ENCODE measurements around the gene GADL1. TPM values are rescaled to one million over a fixed set of nuclear protein-coding genes. Genes with fewer than 3 reads are reported as not detected.

Gene GADL1
- total RNA-seq, 4 donors from 2014 or later = not detected

DNA sequence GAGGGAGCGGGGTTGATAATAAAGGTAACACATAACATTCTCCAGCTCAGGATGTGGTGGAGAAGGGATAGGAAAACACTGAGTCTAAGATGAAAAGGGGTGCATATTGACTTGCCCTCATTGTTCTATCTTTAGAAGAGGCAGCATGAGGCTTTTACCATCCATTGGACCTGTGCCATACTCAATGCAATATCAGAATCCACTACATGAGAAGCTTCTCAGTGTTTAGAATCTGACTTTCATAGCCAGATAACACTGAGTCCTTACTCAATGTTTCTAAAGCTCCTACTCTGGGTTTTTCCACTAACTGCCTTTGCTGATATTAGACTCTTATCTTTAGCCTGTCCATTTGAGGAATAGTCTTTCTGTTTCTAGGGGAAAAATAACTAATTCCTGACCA, 24.3 kb upstream of the GADL1 start:
- no peak for DNase-seq (ENCODE audit: low spot score in 2 of 2)
- Histone ChIP-seq H3K36me3 (no peaks in the 10 kb centered on the region), H3K9me3 (peaks cover 0 to 3% (median 0%) of the 10 kb centered on the region in 4 donors), H3K4me3 (no peak overlapping the region), H3K27ac (no peak overlapping the region), H3K27me3 (no peaks in the 10 kb centered on the region), H3K4me1 (no peaks in the 10 kb centered on the region)
- TF ChIP-seq EP300 (IDR thresholded peaks at IDR 0.05) = no peak
- 96 to 100% methylated on average over 1 of the region's 1 CpG for WGBS, 2 donors

DNA sequence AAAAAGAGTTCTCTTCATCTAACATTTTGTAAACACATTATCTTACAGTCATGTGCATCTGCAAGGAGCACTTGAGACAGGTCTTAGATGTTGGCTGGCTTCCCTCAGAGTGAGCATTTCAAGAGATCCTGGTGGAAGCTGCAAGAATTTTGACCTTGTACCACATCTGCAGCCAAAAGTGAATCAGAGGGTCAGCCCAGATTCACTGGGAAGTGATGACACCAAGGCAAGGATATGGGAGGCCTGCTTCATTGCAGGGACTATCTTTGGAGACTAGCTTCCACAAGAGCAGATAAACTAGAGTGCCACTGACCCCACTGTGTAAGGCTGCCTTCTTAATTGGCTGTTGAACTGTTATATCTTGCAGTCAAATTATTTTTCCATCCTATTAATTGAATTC, 21.3 kb upstream of the GADL1 start:
- TF ChIP-seq EP300 (IDR thresholded peaks at IDR 0.05) = no peak
- TF ChIP-seq, protein P1, sequence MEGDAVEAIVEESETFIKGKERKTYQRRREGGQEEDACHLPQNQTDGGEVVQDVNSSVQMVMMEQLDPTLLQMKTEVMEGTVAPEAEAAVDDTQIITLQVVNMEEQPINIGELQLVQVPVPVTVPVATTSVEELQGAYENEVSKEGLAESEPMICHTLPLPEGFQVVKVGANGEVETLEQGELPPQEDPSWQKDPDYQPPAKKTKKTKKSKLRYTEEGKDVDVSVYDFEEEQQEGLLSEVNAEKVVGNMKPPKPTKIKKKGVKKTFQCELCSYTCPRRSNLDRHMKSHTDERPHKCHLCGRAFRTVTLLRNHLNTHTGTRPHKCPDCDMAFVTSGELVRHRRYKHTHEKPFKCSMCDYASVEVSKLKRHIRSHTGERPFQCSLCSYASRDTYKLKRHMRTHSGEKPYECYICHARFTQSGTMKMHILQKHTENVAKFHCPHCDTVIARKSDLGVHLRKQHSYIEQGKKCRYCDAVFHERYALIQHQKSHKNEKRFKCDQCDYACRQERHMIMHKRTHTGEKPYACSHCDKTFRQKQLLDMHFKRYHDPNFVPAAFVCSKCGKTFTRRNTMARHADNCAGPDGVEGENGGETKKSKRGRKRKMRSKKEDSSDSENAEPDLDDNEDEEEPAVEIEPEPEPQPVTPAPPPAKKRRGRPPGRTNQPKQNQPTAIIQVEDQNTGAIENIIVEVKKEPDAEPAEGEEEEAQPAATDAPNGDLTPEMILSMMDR (IDR thresholded peaks at IDR 0.05) = no peak
- no peak for TF ChIP-seq POLR2A (IDR thresholded peaks at IDR 0.05)
- Histone ChIP-seq H3K27ac (no peak overlapping the region), H3K36me3 (no peaks in the 10 kb centered on the region), H3K9me3 (peaks cover 0 to under 1% (median 0%) of the 10 kb centered on the region in 4 donors), H3K4me3 (no peak overlapping the region), H3K27me3 (no peaks in the 10 kb centered on the region), H3K4me1 (no peaks in the 10 kb centered on the region)
- no peak for DNase-seq (ENCODE audit: low spot score in 2 of 2)

DNA sequence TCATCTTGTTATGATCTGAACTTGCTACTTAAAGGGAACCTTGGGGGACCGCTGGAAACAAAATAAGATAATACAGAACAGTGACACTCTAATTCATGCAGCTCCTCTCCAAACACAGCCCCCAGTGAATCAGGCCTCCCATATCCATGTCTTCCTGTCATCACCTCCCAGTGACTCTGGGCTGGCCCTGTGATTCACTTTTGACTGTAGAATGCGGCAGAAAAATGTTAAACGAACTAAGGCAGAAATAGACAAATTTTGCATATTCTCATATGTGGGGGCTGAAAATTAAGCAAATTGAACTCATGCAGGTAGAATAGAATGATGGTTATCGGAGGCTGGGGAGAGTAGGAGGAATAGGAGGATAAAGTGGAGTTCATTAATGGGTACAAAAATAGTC, 20.2 kb upstream of the GADL1 start:
- H3K27me3 ChIP-seq = no peaks in the 10 kb centered on the region
- WGBS, 2 donors = 75 to 79% methylated on average over 4 of the region's 4 CpGs
- H3K4me3 ChIP-seq = no peak overlapping the region
- no peak for TF ChIP-seq EP300 (IDR thresholded peaks at IDR 0.05)
- TF ChIP-seq, protein P1 (IDR thresholded peaks at IDR 0.05) = no peak
- H3K9me3 ChIP-seq = no peaks in the 10 kb centered on the region
- H3K36me3 ChIP-seq = no peaks in the 10 kb centered on the region
- no peak for DNase-seq (ENCODE audit: low spot score in 2 of 2)
- H3K4me1 ChIP-seq = no peaks in the 10 kb centered on the region
- no peak overlapping the region for H3K27ac ChIP-seq

GRCh38 chr3:30913176-30913575, 18.7 kb upstream of the GADL1 start:
- TF ChIP-seq EP300 (IDR thresholded peaks at IDR 0.05) (no peak), POLR2A (IDR thresholded peaks at IDR 0.05) (no peak)
- TF ChIP-seq, protein P1 (IDR thresholded peaks at IDR 0.05) = no peak
- Histone ChIP-seq H3K9me3 (no peaks in the 10 kb centered on the region), H3K4me1 (no peaks in the 10 kb centered on the region), H3K27ac (no peak overlapping the region), H3K36me3 (no peaks in the 10 kb centered on the region), H3K4me3 (no peak overlapping the region), H3K27me3 (no peaks in the 10 kb centered on the region)
- DNase-seq (ENCODE audit: low spot score in 2 of 2) = no peak
- 76 to 77% methylated on average over 4 of the region's 4 CpGs for WGBS, 2 donors

DNA sequence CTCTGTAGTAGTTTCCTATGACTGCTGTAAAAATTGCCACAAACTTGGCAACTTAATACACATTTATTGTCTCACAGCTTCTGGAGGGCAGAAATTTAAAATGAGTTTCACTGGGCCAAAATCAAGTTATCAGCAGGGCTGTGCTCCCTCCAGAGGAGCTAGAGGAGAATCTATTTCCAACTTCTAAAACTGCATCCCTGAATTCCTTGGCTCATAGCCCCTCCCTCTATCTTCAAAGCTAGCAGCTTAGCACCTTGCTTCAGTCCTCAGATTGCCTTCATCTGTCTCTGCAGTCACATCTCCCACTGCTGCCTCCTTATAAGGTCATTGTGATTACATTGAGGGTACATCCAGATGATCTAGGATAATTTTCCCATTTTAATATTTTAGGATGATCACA, 17.8 kb upstream of the GADL1 start:
- DNase-seq (ENCODE audit: low spot score in 2 of 2) = no peak
- Histone ChIP-seq H3K4me3 (no peak overlapping the region), H3K9me3 (no peaks in the 10 kb centered on the region), H3K27ac (no peak overlapping the region), H3K4me1 (no peaks in the 10 kb centered on the region), H3K27me3 (no peaks in the 10 kb centered on the region), H3K36me3 (no peaks in the 10 kb centered on the region)
- no peak for TF ChIP-seq POLR2A (IDR thresholded peaks at IDR 0.05)
- no peak for TF ChIP-seq EP300 (IDR thresholded peaks at IDR 0.05)
- TF ChIP-seq, protein P1 (IDR thresholded peaks at IDR 0.05) = no peak

DNA sequence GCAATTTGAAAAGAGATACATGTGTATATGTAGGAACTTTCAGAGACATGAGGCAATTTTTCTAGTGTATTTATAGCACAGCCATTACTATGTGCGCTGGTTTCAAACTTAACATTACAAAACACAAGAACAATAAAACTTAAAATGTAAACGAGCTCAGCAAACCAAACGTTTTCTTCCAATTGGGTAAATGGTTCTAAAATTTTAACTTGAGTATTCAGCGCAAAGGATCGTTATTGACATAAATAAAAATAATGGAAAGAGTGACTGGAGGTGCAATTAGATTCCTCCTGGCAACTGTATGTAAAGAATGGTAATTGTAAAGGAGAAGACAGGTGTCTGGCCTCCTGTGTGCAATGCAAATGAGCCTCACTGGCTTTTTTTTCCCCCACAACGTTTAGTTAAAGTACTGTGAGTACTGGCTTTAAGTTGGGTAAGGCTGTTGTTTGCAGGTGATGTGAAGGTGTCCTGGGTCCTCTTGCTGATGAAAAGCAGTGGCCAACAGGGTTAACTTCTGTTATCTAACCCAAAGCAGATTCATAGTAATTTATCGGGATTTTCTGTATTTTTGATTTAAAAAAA, 14.1 kb upstream of the GADL1 start:
- 54 to 70% methylated on average over 7 of the region's 7 CpGs for WGBS, 2 donors
- DNase-seq (ENCODE audit: low spot score in 2 of 2) = no peak
- TF ChIP-seq EP300 (IDR thresholded peaks at IDR 0.05) = no peak
- no peak for TF ChIP-seq POLR2A (IDR thresholded peaks at IDR 0.05)
- TF ChIP-seq, protein P1 (IDR thresholded peaks at IDR 0.05) = no peak
- Histone ChIP-seq H3K9me3 (no peaks in the 10 kb centered on the region), H3K4me3 (no peak overlapping the region), H3K4me1 (no peaks in the 10 kb centered on the region), H3K27ac (no peak overlapping the region), H3K27me3 (no peaks in the 10 kb centered on the region), H3K36me3 (no peaks in the 10 kb centered on the region)

All from tibial nerve (tissue), 4 donors.